Fibroblast of lung (primary cell): ENCODE data around the gene GBP7.

Experiments
- CTCF ChIP-seq, 2 donors: IDR thresholded peaks in 1 of 2; conservative IDR thresholded peaks in 1 of 2; 1 replicate in 1 of 2; 2 replicates in 1 of 2; pipeline ENCODE4 v1.5.1; 2011 to 2012; ENCODE audit warnings: low read length in 2 of 2, control low read depth in 1 of 2, inconsistent platforms in 1 of 2, low read depth in 1 of 2, mild to moderate bottlenecking in 1 of 2
- EZH2 ChIP-seq: IDR thresholded peaks from 2 replicates; pipeline ENCODE4 v1.5.1; 2012; ENCODE audit warnings: low read length, control low read depth, mild to moderate bottlenecking; ENCODE audit errors: missing control alignments

GRCh38 chr1:89125240-89125912 lies 50.4 kb downstream of the GBP7 start:
- TF ChIP-seq CTCF (conservative IDR thresholded peaks at IDR 0.05 in 1 of 2, IDR thresholded peaks at IDR 0.05 in 1 of 2; ENCODE audit: low read depth in 1 of 2, low read length in 2 of 2), result no peak
- no peak for TF ChIP-seq EZH2
